Subcutaneous adipose tissue (tissue), 4 donors: ENCODE measurements around the gene SLC6A18. TPM values are rescaled to one million over a fixed set of nuclear protein-coding genes. Genes with fewer than 3 reads are reported as not detected.

Experiments used
- CTCF ChIP-seq: fragments of 450-650 bp; IDR thresholded peaks from one replicate; pipeline ENCODE4 v1.5.1; 2016; ENCODE audit warnings: low read depth, mild to moderate bottlenecking, control low read depth, antibody characterized with exemption, moderate library complexity
- total RNA-seq, 4 donors: library from RNA; depleted of rRNA; stranded (reverse); fragments of >200 nt; gene quantifications; one replicate each; pipeline ENCODE4 v1.1.0, GENCODE V29; 2016

SLC6A18 gene
- total RNA-seq, 4 donors from 2014 or later = not detected

- TF ChIP-seq CTCF = no peak
Observed at GRCh38 chr5:1202026-1202797, 23.0 kb upstream of the SLC6A18 start.

DNA sequence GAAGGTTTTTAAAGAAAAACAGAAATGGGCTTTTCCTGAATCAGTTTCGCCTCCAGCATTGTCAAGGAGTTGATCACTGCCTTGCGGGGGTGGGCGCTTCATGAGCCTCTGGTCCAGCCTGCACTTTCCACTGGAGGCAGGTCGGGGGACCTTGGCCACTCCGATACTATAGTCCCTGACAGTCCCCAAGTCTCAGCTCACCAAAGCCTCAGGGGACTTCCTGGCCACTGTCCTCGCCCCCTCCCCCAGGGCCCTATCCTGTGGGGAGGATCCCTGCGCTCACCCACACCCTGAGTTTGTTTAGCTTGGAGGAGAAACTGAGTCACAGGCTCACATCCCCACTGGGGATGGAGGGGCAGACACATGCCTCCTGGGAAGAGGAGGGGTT is 22.4 kb upstream of the SLC6A18 start:
- TF ChIP-seq CTCF = no peak

- TF ChIP-seq CTCF = no peak
Observed at GRCh38 chr5:1203311-1203967, 21.7 kb upstream of the SLC6A18 start.

GRCh38 chr5:1203968-1204692 is 21.1 kb upstream of the SLC6A18 start:
- TF ChIP-seq CTCF = no peak

DNA sequence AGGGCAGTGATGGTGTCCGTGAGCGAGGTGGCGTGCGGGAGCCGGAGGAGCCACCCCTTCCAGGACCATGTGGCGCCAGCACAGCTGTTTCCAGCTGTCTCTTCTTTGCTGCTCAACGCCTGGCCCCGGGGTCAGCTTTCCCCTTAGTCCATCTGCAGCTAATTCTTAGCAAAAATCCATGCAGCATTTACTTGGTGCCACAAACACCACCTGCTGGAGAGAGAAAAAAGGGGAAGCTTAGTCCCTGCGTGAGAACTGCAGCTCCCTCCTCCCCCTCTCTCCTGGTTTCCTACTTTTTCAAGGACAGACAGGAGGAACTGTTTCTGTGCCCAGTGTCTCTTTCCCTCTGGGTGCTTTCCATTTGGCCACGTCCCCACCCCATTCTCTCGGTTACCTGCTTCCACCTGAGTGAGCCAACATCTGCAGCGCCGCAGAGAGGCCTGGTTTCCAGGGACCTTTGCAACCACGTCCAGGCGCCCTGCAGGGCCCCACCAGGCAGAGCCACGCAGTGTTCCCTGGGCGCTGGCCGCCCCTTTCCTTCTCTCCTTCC is 20.4 kb upstream of the SLC6A18 start:
- no peak for TF ChIP-seq CTCF

DNA sequence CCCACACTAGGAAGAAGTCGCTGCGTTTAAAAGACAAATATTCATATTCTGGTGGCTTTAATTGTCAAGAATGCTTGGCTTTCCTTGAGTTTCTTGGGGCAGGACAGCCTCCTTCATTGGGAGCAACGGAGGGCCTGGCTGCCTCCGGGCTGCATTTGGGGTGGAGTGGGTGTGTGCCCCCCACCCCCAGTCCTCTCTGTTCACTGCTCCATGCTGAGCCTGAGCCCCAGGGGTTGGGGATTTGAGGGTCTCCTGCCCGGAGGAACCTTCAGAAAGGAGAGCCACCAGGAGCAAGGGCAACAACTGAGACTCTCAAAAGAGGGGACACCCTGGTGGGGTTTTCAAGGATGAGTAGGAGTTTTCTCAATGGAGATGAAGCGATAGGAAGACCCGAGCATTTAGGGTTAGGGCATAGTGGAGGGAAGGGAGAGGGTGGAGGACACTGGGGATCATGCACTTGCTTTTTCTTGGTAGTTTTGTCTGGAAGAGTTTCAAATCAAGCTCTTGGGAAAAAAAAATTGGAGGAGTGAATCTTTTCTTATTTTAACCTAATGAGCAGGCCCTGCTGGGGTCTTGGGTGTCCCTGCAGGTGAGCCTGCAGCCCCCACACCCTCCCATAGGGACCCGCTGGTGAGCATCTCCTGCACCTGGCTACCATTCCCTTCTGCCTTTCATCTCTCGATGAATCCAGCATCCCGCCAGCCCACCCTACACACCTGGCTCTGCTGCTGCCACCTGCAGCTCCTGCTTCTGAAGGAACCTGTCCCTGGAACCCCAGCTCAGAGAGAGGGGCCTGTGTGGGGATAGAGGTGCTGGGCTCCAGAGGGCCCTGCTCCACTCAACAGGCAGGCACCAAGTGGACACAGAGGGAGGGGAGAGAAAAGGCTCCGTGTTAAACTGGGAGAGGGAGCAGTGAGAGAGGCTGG is 19.7 kb upstream of the SLC6A18 start:
- TF ChIP-seq CTCF = no peak
